H1 (cell line): ENCODE measurements around the gene CD46. TPM values are rescaled to one million over a fixed set of nuclear protein-coding genes. Genes with fewer than 3 reads are reported as not detected.

ENCODE experiments used
- CTCF ChIA-PET: fragments of 300-600 bp; sonication (Branson Sonifier 250); formaldehyde crosslinking; loops from one replicate; lab custom pipeline; 2021; ENCODE audit not compliant: partially characterized antibody; lab: Charles Lee
- POLR2A ChIA-PET: fragments of 300-600 bp; sonication (Branson Sonifier 250); formaldehyde crosslinking; loops from one replicate; lab custom pipeline; 2021; ENCODE audit warnings: inconsistent platforms; ENCODE audit not compliant: partially characterized antibody; lab: Charles Lee
- DNase-seq, 2 experiments: peaks; one replicate each; pipeline versions ENCODE4 v3.0.0 to v3.0.0-alpha.2; 2010 to 2022; ENCODE audit warnings: low spot score in 2 of 2, low read depth in 1 of 2, mixed read lengths in 1 of 2
- FAIRE-seq: peaks from 2 replicates; lab custom pipeline; 2011; peaks lifted over from hg19 to GRCh38; lab: Jason Lieb, UNC
- H2AFZ ChIP-seq: 2 replicates; pipeline ENCODE4 v1.8.1; 2012; ENCODE audit warnings: low read length, inconsistent platforms
- H2AK5ac ChIP-seq: 2 replicates; pipeline ENCODE4 v1.6.1; 2013; ENCODE audit warnings: low read depth, low read length
- H2BK120ac ChIP-seq: replicated peaks from 2 replicates; pipeline ENCODE3; 2013; ENCODE audit warnings: low read depth, low read length, inconsistent platforms
- H2BK12ac ChIP-seq: 2 replicates; pipeline ENCODE4 v1.6.1; 2013; ENCODE audit warnings: low read depth, low read length
- H2BK15ac ChIP-seq: 2 replicates; pipeline ENCODE4 v1.6.1; 2013; ENCODE audit warnings: low read length
- H2BK20ac ChIP-seq: 2 replicates; pipeline ENCODE4 v1.6.1; 2013; ENCODE audit warnings: low read length
- H2BK5ac ChIP-seq: 2 replicates; pipeline ENCODE4 v1.6.1; 2013; ENCODE audit warnings: low read depth, low read length
- H3K14ac ChIP-seq: 2 replicates; pipeline ENCODE4 v1.6.1; 2013; ENCODE audit warnings: inconsistent platforms; ENCODE audit not compliant: insufficient read length
- H3K18ac ChIP-seq: 2 replicates; pipeline ENCODE4 v1.6.1; 2013; ENCODE audit warnings: low read length; ENCODE audit errors: extremely low read depth
- H3K23ac ChIP-seq: 2 replicates; pipeline ENCODE4 v1.6.1; 2013; ENCODE audit warnings: inconsistent platforms; ENCODE audit not compliant: insufficient read length
- H3K23me2 ChIP-seq: 2 replicates; pipeline ENCODE4 v1.6.1; 2013; ENCODE audit warnings: low read depth, low read length
- H3K27ac ChIP-seq: 2 replicates; pipeline ENCODE4 v1.6.1; 2011; ENCODE audit warnings: low read depth, low read length, inconsistent platforms
- H3K27me3 ChIP-seq, 4 experiments: replicated peaks in 1 of 4; 1 replicate in 1 of 4; 2 replicates in 3 of 4; pipeline versions ENCODE4 v1.6.1 to v1.8.1; 2011 to 2013; ENCODE audit warnings: low read length in 3 of 4, mild to moderate bottlenecking in 3 of 4, inconsistent platforms in 2 of 4, mixed read lengths in 2 of 4, moderate library complexity in 1 of 4; ENCODE audit not compliant: control insufficient read depth in 3 of 4, insufficient read depth in 3 of 4; ENCODE audit errors: extremely low read depth in 1 of 4
- H3K36me3 ChIP-seq, 4 experiments: 2 replicates each; pipeline versions ENCODE4 v1.6.1 to v1.8.1; 2011 to 2013; ENCODE audit warnings: mild to moderate bottlenecking in 4 of 4, low read length in 3 of 4, moderate library complexity in 2 of 4, control low read depth in 1 of 4, inconsistent platforms in 1 of 4; ENCODE audit not compliant: insufficient read depth in 4 of 4, control insufficient read depth in 2 of 4
- H3K4ac ChIP-seq: replicated peaks from 2 replicates; pipeline ENCODE3; 2013; ENCODE audit warnings: low read length, low read depth, mixed read lengths, inconsistent platforms; ENCODE audit not compliant: insufficient read length
- H3K4me1 ChIP-seq, 4 experiments: replicated peaks in 1 of 4; 1 replicate in 1 of 4; 2 replicates in 3 of 4; pipeline versions ENCODE4 v1.6.1 to v1.8.1; 2011 to 2013; ENCODE audit warnings: low read length in 3 of 4, inconsistent platforms in 2 of 4, mixed read lengths in 1 of 4; ENCODE audit not compliant: insufficient read depth in 4 of 4, control insufficient read depth in 3 of 4
- H3K4me2 ChIP-seq, 2 experiments: 2 replicates each; pipeline versions ENCODE4 v1.6.1 to v1.8.1; 2011 to 2013; ENCODE audit warnings: low read depth in 2 of 2, low read length in 2 of 2, control low read depth in 1 of 2, inconsistent platforms in 1 of 2, mild to moderate bottlenecking in 1 of 2; ENCODE audit not compliant: insufficient read depth in 1 of 2
- H3K4me3 ChIP-seq, 4 experiments: fragments of 200-600, 300-600 bp in 1 of 4; sonication (generic), shearing (Covaris generic), sonication (Bioruptor Twin) in 1 of 4; 2 replicates each; pipeline versions ENCODE4 v1.5.1 to v1.8.1; 2011 to 2016; ENCODE audit warnings: low read length in 4 of 4, low read depth in 3 of 4, control low read depth in 2 of 4, inconsistent platforms in 2 of 4, mild to moderate bottlenecking in 2 of 4, mixed read lengths in 1 of 4, moderate library complexity in 1 of 4; ENCODE audit not compliant: insufficient read depth in 2 of 4; ENCODE audit errors: extremely low read depth in 1 of 4
- H3K56ac ChIP-seq: replicated peaks from 2 replicates; pipeline ENCODE3; 2013; ENCODE audit warnings: low read depth, mild to moderate bottlenecking, mixed read lengths, low read length, inconsistent platforms; ENCODE audit not compliant: insufficient read length
- H3K79me1 ChIP-seq: 2 replicates; pipeline ENCODE4 v1.6.1; 2013; ENCODE audit warnings: low read depth, low read length, control low read depth
- H3K79me2 ChIP-seq, 2 experiments: 2 replicates each; pipeline versions ENCODE4 v1.6.1 to v1.8.1; 2012 to 2013; ENCODE audit warnings: low read length in 2 of 2, mild to moderate bottlenecking in 2 of 2, inconsistent platforms in 1 of 2; ENCODE audit not compliant: insufficient read depth in 2 of 2, control insufficient read depth in 1 of 2
- H3K9ac ChIP-seq, 4 experiments: replicated peaks in 1 of 4; 1 replicate in 1 of 4; 2 replicates in 3 of 4; pipeline versions ENCODE4 v1.6.1 to v1.8.1; 2011 to 2013; ENCODE audit warnings: low read depth in 3 of 4, low read length in 3 of 4, control low read depth in 2 of 4, mild to moderate bottlenecking in 2 of 4, moderate library complexity in 2 of 4, inconsistent platforms in 1 of 4; ENCODE audit errors: extremely low read depth in 1 of 4
- H3K9me3 ChIP-seq, 2 experiments: 2 replicates each; pipeline versions ENCODE4 v1.6.1 to v1.8.1; 2012 to 2013; ENCODE audit warnings: mild to moderate bottlenecking in 2 of 2, moderate library complexity in 2 of 2, control low read depth in 1 of 2, inconsistent platforms in 1 of 2, low read depth in 1 of 2, low read length in 1 of 2, mixed read lengths in 1 of 2; ENCODE audit not compliant: insufficient read depth in 2 of 2
- H4K20me1 ChIP-seq, 2 experiments: replicated peaks in 1 of 2; 2 replicates each; pipeline versions ENCODE3 to v1.8.1; 2011 to 2013; ENCODE audit warnings: inconsistent platforms in 2 of 2, low read length in 2 of 2, mild to moderate bottlenecking in 1 of 2; ENCODE audit not compliant: insufficient read depth in 2 of 2, control insufficient read depth in 1 of 2
- H4K5ac ChIP-seq: 2 replicates; pipeline ENCODE4 v1.6.1; 2013; ENCODE audit warnings: low read length, low read depth, mixed read lengths, inconsistent platforms; ENCODE audit not compliant: insufficient read length
- H4K8ac ChIP-seq: 2 replicates; pipeline ENCODE4 v1.8.0; 2013; ENCODE audit warnings: mild to moderate bottlenecking, moderate library complexity, low read length, inconsistent platforms; ENCODE audit not compliant: insufficient read depth; ENCODE audit errors: extremely low read depth
- H4K91ac ChIP-seq: replicated peaks from 2 replicates; pipeline ENCODE3; 2013; ENCODE audit warnings: low read length, mixed read lengths, inconsistent platforms; ENCODE audit not compliant: insufficient read length
- ATF3 ChIP-seq: IDR thresholded peaks from 2 replicates; pipeline ENCODE4 v1.6.1; 2011; ENCODE audit warnings: low read depth, mild to moderate bottlenecking, low read length; ENCODE audit not compliant: insufficient read depth
- CBX5 ChIP-seq: fragments of 300-800, 300-1000 bp; sonication (generic); IDR thresholded peaks from 2 replicates; pipeline ENCODE4 v1.7.1; 2016; ENCODE audit warnings: antibody characterized with exemption, low read length, low read depth
- MAX ChIP-seq: IDR thresholded peaks from 2 replicates; pipeline ENCODE4 v1.6.1; 2012; ENCODE audit warnings: inconsistent platforms
- NRF1 ChIP-seq: IDR thresholded peaks from 2 replicates; pipeline ENCODE4 v1.6.1; 2011; ENCODE audit warnings: mild to moderate bottlenecking, low read depth, low read length, improper control_type of control experiment
- POLR2AphosphoS5 ChIP-seq: IDR thresholded peaks from 2 replicates; pipeline ENCODE4 v1.6.1; 2011; ENCODE audit warnings: low read depth, low read length
- RFX5 ChIP-seq: IDR thresholded peaks from 2 replicates; pipeline ENCODE4 v1.6.1; 2011; ENCODE audit warnings: low read depth, low read length, improper control_type of control experiment, borderline replicate concordance
- RXRA ChIP-seq: IDR thresholded peaks from 2 replicates; pipeline ENCODE4 v1.6.1; 2011; ENCODE audit warnings: low read depth, mild to moderate bottlenecking, low read length, moderate library complexity; ENCODE audit not compliant: insufficient read depth
- SIN3A ChIP-seq, 2 experiments: IDR thresholded peaks in 1 of 2; conservative IDR thresholded peaks in 1 of 2; 2 replicates each; pipeline ENCODE4 v1.6.1; 2011 to 2012; ENCODE audit warnings: low read length in 2 of 2, improper control_type of control experiment in 1 of 2, low read depth in 1 of 2, mild to moderate bottlenecking in 1 of 2
- SP1 ChIP-seq: IDR thresholded peaks from 2 replicates; pipeline ENCODE4 v1.6.1; 2011; ENCODE audit warnings: low read depth, low read length
- SRF ChIP-seq: IDR thresholded peaks from 2 replicates; pipeline ENCODE4 v1.6.1; 2011; ENCODE audit warnings: mild to moderate bottlenecking, low read depth, low read length, moderate library complexity
- SUZ12 ChIP-seq: fragments of 200-600 bp; sonication (generic); IDR thresholded peaks from 2 replicates; pipeline ENCODE4 v1.6.1; 2012; ENCODE audit warnings: mild to moderate bottlenecking, inconsistent platforms, low read length, moderate library complexity, mixed read lengths
- ZNF274 ChIP-seq: IDR thresholded peaks from 2 replicates; pipeline ENCODE4 v1.7.0; 2012; ENCODE audit warnings: low read length, borderline replicate concordance; ENCODE audit errors: extremely low read depth
- WGBS, 2 experiments: shearing (Covaris generic) in 1 of 2; methylation state at CpG; one replicate each; pipeline versions ENCODE4 v1.1.6 to v1.1.7; 2013 to 2015; ENCODE audit warnings: low lambda C conversion rate in 2 of 2, mixed read lengths in 2 of 2, inconsistent platforms in 1 of 2, low coverage in 1 of 2, missing lambda C conversion rate in 1 of 2; ENCODE audit not compliant: insufficient replicate concordance in 2 of 2, insufficient coverage in 1 of 2, insufficient read length in 1 of 2; ENCODE audit errors: extremely low coverage in 1 of 2, missing lambda C conversion rate in 1 of 2; 5-methylcytosine and 5-hydroxymethylcytosine counted together
- polyA plus RNA-seq, 7 experiments: library from polyadenylated mRNA; depleted of rRNA in 3 of 7; stranded (reverse) in 5 of 7; unstranded in 2 of 7; fragments of >200 nt in 5 of 7; fragments of 200-250 nt in 2 of 7; gene quantifications; 1 replicate in 5 of 7; 2 replicates in 1 of 7; 4 replicates in 1 of 7; pipeline versions ENCODE4 v1.2.1 to v1.2.3, GENCODE V29; 2011 to 2013; ENCODE audit warnings: missing spikeins in 2 of 7, mixed read lengths in 2 of 7
- total RNA-seq: library from RNA; stranded (reverse); fragmentation: NEBNext Ultra II Directional; extraction: Animal tissue kit (Norgen Biotek cat#: 25700); gene quantifications from 2 replicates; pipeline ENCODE4 v1.2.1, GENCODE V29; 2021

Gene CD46
- total and polyA plus RNA-seq, 2 of the 8 experiments (the other 6 are each of a cell fraction or from before 2014, with no cell fraction given) = 60.9 to 113 TPM

- H2BK15ac ChIP-seq = no peak overlapping the region
- H3K4me2 ChIP-seq = no peak overlapping the region
- no peak overlapping the region for H3K27ac ChIP-seq
- ChIA-PET CTCF (interaction anchor here (1.4 to 4.1 kb wide), 14 partner anchors 11 to 215 kb away, joined by 3 to 54 read pairs (median 12); no protein-coding TSS in a partner anchor), POLR2A (interaction anchor here (1.2 to 1.5 kb wide), 2 partner anchors 12 to 13 kb away, joined by 3 to 6 read pairs; no protein-coding TSS in a partner anchor)
- no peak overlapping the region for H4K8ac ChIP-seq
- H3K79me2 ChIP-seq = no peaks in the 10 kb centered on the region
- no peaks in the 10 kb centered on the region for H3K23me2 ChIP-seq
- no peak overlapping the region for H3K9ac ChIP-seq
- no peaks in the 10 kb centered on the region for H3K36me3 ChIP-seq
- WGBS, 2 experiments = 92% methylated on average over 9 of the region's 9 CpGs; no CpG with 5 or more reads in 1 of the 2 experiments
- no peak for FAIRE-seq
- H2BK5ac ChIP-seq = no peak overlapping the region
- DNase-seq = peak in 1 of 2 experiments; percentile 29
- H3K9me3 ChIP-seq = no peaks in the 10 kb centered on the region
- no peak overlapping the region for H4K5ac ChIP-seq
- H3K4me3 ChIP-seq = no peak overlapping the region
- no peaks in the 10 kb centered on the region; a peak in 1 of 7 replicates for H3K4me1 ChIP-seq
- H4K20me1 ChIP-seq = no peaks in the 10 kb centered on the region
- no peak overlapping the region for H3K14ac ChIP-seq
- no peak overlapping the region for H2AK5ac ChIP-seq
- no peak overlapping the region for H2BK120ac ChIP-seq
- no peak overlapping the region for H2AFZ ChIP-seq
- no peak overlapping the region for H3K4ac ChIP-seq
- TF ChIP-seq SRF = no peak
- no peak for TF ChIP-seq SUZ12
- no peak for TF ChIP-seq RFX5
- TF ChIP-seq SP1 = no peak
- no peak for TF ChIP-seq NRF1
- no peak for TF ChIP-seq POLR2AphosphoS5
- TF ChIP-seq CBX5 = no peak
- TF ChIP-seq ZNF274 = no peak
- TF ChIP-seq RXRA = no peak
- TF ChIP-seq ATF3 = no peak
- TF ChIP-seq SIN3A (conservative IDR thresholded peaks at IDR 0.05 in 1 of 2, IDR thresholded peaks at IDR 0.05 in 1 of 2; ENCODE audit: low read depth in 1 of 2, low read length in 2 of 2) = no peak
- no peak for TF ChIP-seq MAX
- TF ChIP-seq, all 59 proteins: peak for 0
- no peak overlapping the region for H4K91ac ChIP-seq
- H3K18ac ChIP-seq = no peak overlapping the region
- H3K23ac ChIP-seq = no peak overlapping the region
- H2BK20ac ChIP-seq = no peak overlapping the region
- no peaks in the 10 kb centered on the region for H3K27me3 ChIP-seq
- H2BK12ac ChIP-seq = no peak overlapping the region
- H3K79me1 ChIP-seq = no peaks in the 10 kb centered on the region
- no peak overlapping the region for H3K56ac ChIP-seq
Observed at GRCh38 chr1:207810606-207811295, 58.9 kb downstream of the CD46 start.
